ENCODE data around the gene BCKDK. TPM values are rescaled to one million over a fixed set of nuclear protein-coding genes. Genes with fewer than 3 reads are reported as not detected.

Gene BCKDK
- total RNA-seq, 1 donor from 2014 or later = 33.3 TPM

GRCh38 chr16:31064882-31065461, 43.2 kb upstream of the BCKDK start:
- Histone ChIP-seq H3K27me3 (no peaks in the 10 kb centered on the region), H3K9me3 (no peaks in the 10 kb centered on the region), H3K27ac (peak overlapping the region; percentile 73), H3K4me1 (peaks cover 13% of the 10 kb centered on the region), H3K36me3 (peaks cover 15% of the 10 kb centered on the region), H3K4me3 (no peak overlapping the region)
- ATAC-seq (peak; percentile 72), DNase-seq (no peak)
- no peak for TF ChIP-seq CTCF (IDR thresholded peaks at IDR 0.05)
- intact Hi-C loops (cut with DNase I) = no loop called here

GRCh38 chr16:31067342-31067741, 40.8 kb upstream of the BCKDK start:
- H3K36me3 ChIP-seq = no peaks in the 10 kb centered on the region
- H3K27me3 ChIP-seq = no peaks in the 10 kb centered on the region
- H3K4me3 ChIP-seq = no peak overlapping the region
- ATAC-seq = no peak
- TF ChIP-seq CTCF (IDR thresholded peaks at IDR 0.05) = no peak
- peaks cover 23% of the 10 kb centered on the region for H3K4me1 ChIP-seq
- H3K27ac ChIP-seq = no peak overlapping the region
- DNase-seq = no peak
- H3K9me3 ChIP-seq = no peaks in the 10 kb centered on the region
- intact Hi-C loops (cut with DNase I) = no loop called here

GRCh38 chr16:31071861-31072260, 36.3 kb upstream of the BCKDK start:
- TF ChIP-seq CTCF (IDR thresholded peaks at IDR 0.05) = no peak
- Histone ChIP-seq H3K27me3 (no peaks in the 10 kb centered on the region), H3K36me3 (peaks cover 6% of the 10 kb centered on the region), H3K27ac (no peak overlapping the region), H3K4me3 (no peak overlapping the region), H3K4me1 (peaks cover 22% of the 10 kb centered on the region), H3K9me3 (no peaks in the 10 kb centered on the region)
- intact Hi-C loops (cut with DNase I) = no loop called here
- ATAC-seq (no peak), DNase-seq (no peak)

GRCh38 chr16:31072540-31073141, 35.5 kb upstream of the BCKDK start:
- no peaks in the 10 kb centered on the region for H3K9me3 ChIP-seq
- DNase-seq = no peak
- peak overlapping the region; percentile 93 for H3K27ac ChIP-seq
- no peak for ATAC-seq
- H3K4me1 ChIP-seq = peaks cover 22% of the 10 kb centered on the region
- intact Hi-C loops (cut with DNase I) = no loop called here
- peak overlapping the region; percentile 87 for H3K4me3 ChIP-seq
- TF ChIP-seq CTCF (IDR thresholded peaks at IDR 0.05) = no peak
- H3K27me3 ChIP-seq = no peaks in the 10 kb centered on the region
- H3K36me3 ChIP-seq = peaks cover 14% of the 10 kb centered on the region

GRCh38 chr16:31073142-31073969, 34.8 kb upstream of the BCKDK start:
- Histone ChIP-seq H3K9me3 (no peaks in the 10 kb centered on the region), H3K36me3 (peaks cover 21% of the 10 kb centered on the region), H3K4me3 (peak overlapping the region; percentile 87), H3K4me1 (peaks cover 22% of the 10 kb centered on the region), H3K27me3 (no peaks in the 10 kb centered on the region), H3K27ac (peak overlapping the region; percentile 93)
- no peak for TF ChIP-seq CTCF (IDR thresholded peaks at IDR 0.05)
- ATAC-seq = peak; percentile 88
- intact Hi-C loops (cut with DNase I) = no loop called here
- DNase-seq = peak; percentile 96

Measured in upper lobe of right lung (tissue), 1 donor.